Activated naive CD4-positive, alpha-beta T cell treated with anti-CD3 and anti-CD28 coated beads, Interleukin-2, amount 50 U/mL, for 72 hours (primary cell): ENCODE measurements around the gene ZBTB5. TPM values are rescaled to one million over a fixed set of nuclear protein-coding genes. Genes with fewer than 3 reads are reported as not detected.
A peak's percentile ranks its signal among the peaks of the same experiment; 100 is the strongest.
"Not testable (repeated sequence)": the region's sequence is repeated elsewhere in the genome, so short reads cannot be mapped to it uniquely, and the experiment has no call there.

Experiments used
- ATAC-seq, 2 donors: fragments of 150-1000 bp; cut with Tn5 transposase; 2 replicates each; pipeline ENCODE4 v1.10.0; 2021; ENCODE audit warnings: mild to moderate bottlenecking in 2 of 2, moderate library complexity in 2 of 2
- DNase-seq, 2 donors: peaks; one replicate each; pipeline ENCODE4 v3.0.0; 2021 to 2022; ENCODE audit warnings: low spot score in 2 of 2
- H3K27ac Mint-ChIP-seq, 2 donors: one replicate each; pipeline ENCODE4 v1.8.0; 2022; ENCODE audit warnings: mild to moderate bottlenecking in 2 of 2, mixed read lengths in 2 of 2
- H3K36me3 Mint-ChIP-seq, 2 donors: one replicate each; pipeline ENCODE4 v1.8.0; 2022; ENCODE audit warnings: mixed read lengths in 2 of 2
- H3K9me3 Mint-ChIP-seq, 2 donors: one replicate each; pipeline ENCODE4 v1.8.0; 2022; ENCODE audit warnings: mixed read lengths in 2 of 2
- total RNA-seq, 2 donors: library from RNA; stranded (reverse); gene quantifications; one replicate each; pipeline ENCODE4 v1.2.3, GENCODE V29; 2022

Gene ZBTB5
- total RNA-seq: 10 to 100 TPM; 10.6 to 25.6 TPM

GRCh38 chr9:37465249-37466036 is at the start of gene ZBTB5:
ZBTB5 (minus strand) TSS chr9:37465450; CDS start chr9:37442551, 22,899 bp downstream.
- DNase-seq (peak; percentile 95 to 99), ATAC-seq (peak; percentile 83 to 84)
- Mint-ChIP-seq H3K9me3 (no peaks in the 10 kb centered on the region), H3K27ac (peak within 1 kb of the TSS; percentile 99), H3K36me3 (peaks cover 16 to 26% of the 10 kb centered on the region in 2 donors)

GRCh38 chr9:37514999-37515398 is 49.7 kb upstream of the ZBTB5 start:
- Mint-ChIP-seq H3K27ac (peak overlapping the region in 1 of 2 donors; percentile 6), H3K36me3 (peaks cover 0 to 5% of the 10 kb centered on the region in 2 donors), H3K9me3 (no peaks in the 10 kb centered on the region)
- DNase-seq: no peak
- ATAC-seq: no peak

GRCh38 chr9:37514415-37514814 is 49.2 kb upstream of the ZBTB5 start:
- not testable (repeated sequence) for H3K36me3 Mint-ChIP-seq, ATAC-seq, H3K9me3 Mint-ChIP-seq, DNase-seq, H3K27ac Mint-ChIP-seq

GRCh38 chr9:37512437-37512836 is 47.2 kb upstream of the ZBTB5 start:
- Mint-ChIP-seq H3K27ac (no peak overlapping the region), H3K36me3 (peaks cover 0 to 5% of the 10 kb centered on the region in 2 donors), H3K9me3 (no peaks in the 10 kb centered on the region)
- DNase-seq: no peak
- no peak for ATAC-seq

GRCh38 chr9:37511016-37512010 is 46.1 kb upstream of the ZBTB5 start:
- H3K9me3 Mint-ChIP-seq: no peaks in the 10 kb centered on the region
- H3K36me3 Mint-ChIP-seq: peaks cover 0 to 8% of the 10 kb centered on the region in 2 donors
- DNase-seq (no peak), ATAC-seq (peak; percentile 25 to 29)
- H3K27ac Mint-ChIP-seq: peak overlapping the region in 1 of 2 donors; percentile 91

GRCh38 chr9:37510053-37510452 is 44.8 kb upstream of the ZBTB5 start:
- ATAC-seq, DNase-seq, H3K9me3 Mint-ChIP-seq, H3K36me3 Mint-ChIP-seq: not testable (repeated sequence)
- H3K27ac Mint-ChIP-seq: peak overlapping the region in 1 of 2 donors; percentile 48

- ATAC-seq (no peak), DNase-seq (no peak)
- Mint-ChIP-seq H3K9me3 (no peaks in the 10 kb centered on the region), H3K36me3 (peaks cover 0 to 8% of the 10 kb centered on the region in 2 donors), H3K27ac (peak overlapping the region in 1 of 2 donors; percentile 48)
These were observed 44.3 kb upstream of the ZBTB5 start for GRCh38 chr9:37509536-37509935.

GRCh38 chr9:37508834-37509206 is 43.6 kb upstream of the ZBTB5 start:
- H3K36me3 Mint-ChIP-seq: peaks cover 2 to 9% of the 10 kb centered on the region in 2 donors
- no peaks in the 10 kb centered on the region for H3K9me3 Mint-ChIP-seq
- no peak for DNase-seq
- ATAC-seq: no peak
- H3K27ac Mint-ChIP-seq: peak overlapping the region; percentile 37 to 65

- Mint-ChIP-seq H3K27ac (peak overlapping the region; percentile 37 to 72), H3K36me3 (peaks cover 8 to 14% of the 10 kb centered on the region in 2 donors), H3K9me3 (no peaks in the 10 kb centered on the region)
- no peak for DNase-seq
- no peak for ATAC-seq
These were observed 43.0 kb upstream of the ZBTB5 start for GRCh38 chr9:37508135-37508833.

GRCh38 chr9:37507566-37508134 is 42.4 kb upstream of the ZBTB5 start:
- Mint-ChIP-seq H3K27ac (peak overlapping the region in 1 of 2 donors; percentile 72), H3K36me3 (peaks cover 12 to 19% of the 10 kb centered on the region in 2 donors), H3K9me3 (no peaks in the 10 kb centered on the region)
- ATAC-seq: no peak
- no peak for DNase-seq

- DNase-seq: no peak
- Mint-ChIP-seq H3K36me3 (peaks cover 19 to 40% of the 10 kb centered on the region in 2 donors), H3K9me3 (no peaks in the 10 kb centered on the region), H3K27ac (peak overlapping the region; percentile 40 to 45)
- no peak for ATAC-seq
These were observed 39.4 kb upstream of the ZBTB5 start for GRCh38 chr9:37504605-37505004.

GRCh38 chr9:37503736-37504135 is 38.5 kb upstream of the ZBTB5 start:
- H3K9me3 Mint-ChIP-seq: no peaks in the 10 kb centered on the region
- DNase-seq (no peak), ATAC-seq (peak; percentile 58 to 90)

GRCh38 chr9:37501957-37502596 is 36.8 kb upstream of the ZBTB5 start:
- no peaks in the 10 kb centered on the region for H3K9me3 Mint-ChIP-seq
- peaks cover 19 to 36% of the 10 kb centered on the region in 2 donors for H3K36me3 Mint-ChIP-seq
- ATAC-seq (no peak), DNase-seq (peak in 1 of 2 donors; percentile 26)
- peak overlapping the region; percentile 16 to 52 for H3K27ac Mint-ChIP-seq

More at GRCh38 chr9:37503736-37504135, 38.5 kb upstream of the ZBTB5 start:
- Mint-ChIP-seq H3K36me3 (peaks cover 19 to 40% of the 10 kb centered on the region in 2 donors), H3K27ac (peak overlapping the region; percentile 52 to 84)

- no peaks in the 10 kb centered on the region for H3K9me3 Mint-ChIP-seq
- H3K36me3 Mint-ChIP-seq: peaks cover 26 to 42% of the 10 kb centered on the region in 2 donors
- DNase-seq (no peak), ATAC-seq (no peak)
- peak overlapping the region in 1 of 2 donors; percentile 55 for H3K27ac Mint-ChIP-seq
These were observed 34.0 kb upstream of the ZBTB5 start for GRCh38 chr9:37499297-37499696.

GRCh38 chr9:37498457-37498856 is 33.2 kb upstream of the ZBTB5 start:
- peaks cover 23 to 41% of the 10 kb centered on the region in 2 donors for H3K36me3 Mint-ChIP-seq
- peak overlapping the region in 1 of 2 donors; percentile 72 for H3K27ac Mint-ChIP-seq

More at GRCh38 chr9:37498457-37498856, 33.2 kb upstream of the ZBTB5 start:
- no peak for ATAC-seq
- DNase-seq: no peak
- no peaks in the 10 kb centered on the region for H3K9me3 Mint-ChIP-seq
